Mucosa of rectum (tissue), 2 donors: ENCODE data around the gene SUSD6.

Experiments
- H3K27ac ChIP-seq, 2 donors: one replicate each; pipeline ENCODE4 v1.7.0; 2013; ENCODE audit warnings: inconsistent platforms in 2 of 2, low read depth in 2 of 2, low read length in 2 of 2
- H3K27me3 ChIP-seq, 2 donors: one replicate each; pipeline ENCODE4 v1.7.0; 2013; ENCODE audit warnings: low read length in 2 of 2; ENCODE audit not compliant: control insufficient read depth in 2 of 2, insufficient read depth in 2 of 2
- H3K36me3 ChIP-seq, 2 donors: one replicate each; pipeline ENCODE4 v1.7.0; 2013; ENCODE audit warnings: low read length in 2 of 2; ENCODE audit not compliant: control insufficient read depth in 2 of 2, insufficient read depth in 2 of 2
- H3K4me1 ChIP-seq, 2 donors: one replicate each; pipeline ENCODE4 v1.7.0; 2013; ENCODE audit warnings: low read length in 2 of 2, mild to moderate bottlenecking in 1 of 2; ENCODE audit not compliant: control insufficient read depth in 2 of 2, insufficient read depth in 2 of 2
- H3K4me3 ChIP-seq, 2 donors: one replicate each; pipeline ENCODE4 v1.7.0; 2013; ENCODE audit warnings: low read length in 2 of 2
- H3K9ac ChIP-seq, 2 donors: one replicate each; pipeline ENCODE4 v1.7.0; 2013; ENCODE audit warnings: low read length in 2 of 2, low read depth in 1 of 2, mild to moderate bottlenecking in 1 of 2
- H3K9me3 ChIP-seq, 2 donors: one replicate each; pipeline ENCODE4 v1.7.0; 2013; ENCODE audit warnings: low read length in 2 of 2; ENCODE audit not compliant: control insufficient read depth in 2 of 2
- donor health status: healthy.
- donor health status: Normal muscosa, but diverticular disease.

Gene SUSD6

DNA sequence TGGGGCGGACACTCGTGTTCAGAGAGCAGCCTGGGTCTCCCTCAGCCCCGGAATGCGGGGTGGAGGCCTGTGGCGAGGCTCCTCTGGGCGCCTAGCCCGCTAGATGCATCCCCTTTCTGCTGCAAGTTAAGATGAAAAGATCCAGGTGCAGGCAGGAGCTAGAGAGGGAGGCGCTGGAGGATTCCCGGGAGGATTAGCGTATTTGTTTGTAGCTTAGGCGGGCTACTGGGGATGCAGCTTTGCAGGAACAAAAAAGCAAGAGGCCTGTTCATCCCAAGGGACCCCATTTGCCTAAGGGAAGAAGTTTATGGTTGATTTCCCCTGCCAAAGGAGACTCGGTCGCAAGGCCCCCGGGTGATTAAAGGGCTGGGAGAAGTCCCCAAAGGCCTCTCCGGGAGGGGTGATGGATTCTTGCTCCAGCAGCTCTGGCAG, 37.5 kb upstream of the SUSD6 start:
- no peak overlapping the region for H3K27ac ChIP-seq

DNA sequence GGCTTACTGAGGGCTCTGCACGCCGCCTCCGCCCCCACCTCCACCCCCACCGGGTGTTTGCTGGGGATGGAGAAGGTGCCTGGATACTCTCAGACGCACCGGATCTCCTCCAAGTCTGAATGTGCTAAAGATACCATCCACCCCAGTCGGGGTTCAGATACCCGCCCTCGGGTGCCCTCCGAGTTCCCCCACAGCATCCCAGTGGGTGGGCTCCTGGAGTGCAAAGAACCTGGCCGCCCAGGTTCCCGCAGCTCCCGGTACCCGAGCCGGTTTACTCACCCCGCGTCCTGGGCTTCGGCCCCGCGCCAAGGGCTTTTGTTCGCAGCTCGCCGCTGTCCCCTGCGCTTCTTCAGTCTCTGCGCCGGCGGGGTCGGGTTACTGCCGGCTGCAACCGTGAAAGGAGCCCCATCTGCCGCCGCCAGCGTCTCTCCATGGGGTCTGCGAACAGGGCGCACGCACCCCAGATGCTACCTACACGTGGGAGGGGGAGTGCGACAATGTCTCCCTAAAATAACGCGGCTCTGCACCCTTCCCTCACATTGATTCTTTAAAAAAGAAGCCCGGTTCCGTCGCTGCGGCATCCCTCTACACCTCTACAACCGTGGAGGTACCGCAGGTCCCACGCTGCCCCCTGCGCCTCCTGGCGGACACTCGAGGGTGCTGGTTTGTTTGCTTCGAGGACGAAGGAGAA, 37.0 kb upstream of the SUSD6 start, which contains the start of gene CCDC177:
CCDC177 (minus strand) TSS at position 609 of the 691 bp plus-strand sequence. CDS start 1,249 bp downstream, outside the sequence.
- no peak within 1 kb of the TSS for H3K27ac ChIP-seq
- peaks cover 36 to 41% of the 10 kb centered on the region in 2 donors for H3K27me3 ChIP-seq
- H3K4me1 ChIP-seq = peaks cover 0 to 17% of the 10 kb centered on the region in 2 donors
- H3K4me3 ChIP-seq = peak within 1 kb of the TSS in 1 of 2 donors; percentile 44
- no peaks in the 10 kb centered on the region for H3K36me3 ChIP-seq
- no peaks in the 10 kb centered on the region for H3K9me3 ChIP-seq
- H3K9ac ChIP-seq = no peak within 1 kb of the TSS

More for the DNA sequence above, 37.5 kb upstream of the SUSD6 start:
- Histone ChIP-seq H3K4me3 (peak overlapping the region in 1 of 2 donors; percentile 13), H3K36me3 (no peaks in the 10 kb centered on the region), H3K9me3 (no peaks in the 10 kb centered on the region), H3K9ac (no peak overlapping the region), H3K27me3 (peaks cover 36 to 45% of the 10 kb centered on the region in 2 donors), H3K4me1 (peaks cover 0 to 17% of the 10 kb centered on the region in 2 donors)

DNA sequence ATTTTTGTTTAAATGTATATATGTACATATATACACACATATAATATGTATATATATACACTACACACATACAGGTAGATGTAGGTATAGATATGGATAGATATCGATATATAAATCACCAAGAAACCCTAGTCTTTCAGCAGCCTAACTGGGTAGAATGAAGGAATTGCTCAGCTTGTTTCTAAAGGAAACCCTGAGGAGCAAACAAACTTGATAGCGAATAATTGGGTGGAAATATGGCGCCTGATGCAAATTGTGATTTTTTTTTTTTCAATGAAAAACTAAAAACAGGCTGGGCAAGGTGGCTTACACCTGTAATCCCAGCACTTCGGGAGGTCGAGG, 36.5 kb upstream of the SUSD6 start:
- H3K4me3 ChIP-seq = no peak overlapping the region
- no peak overlapping the region for H3K27ac ChIP-seq
- H3K9me3 ChIP-seq = no peaks in the 10 kb centered on the region
- H3K9ac ChIP-seq = no peak overlapping the region
- peaks cover 34 to 40% of the 10 kb centered on the region in 2 donors for H3K27me3 ChIP-seq
- peaks cover 0 to 17% of the 10 kb centered on the region in 2 donors for H3K4me1 ChIP-seq
- H3K36me3 ChIP-seq = no peaks in the 10 kb centered on the region

DNA sequence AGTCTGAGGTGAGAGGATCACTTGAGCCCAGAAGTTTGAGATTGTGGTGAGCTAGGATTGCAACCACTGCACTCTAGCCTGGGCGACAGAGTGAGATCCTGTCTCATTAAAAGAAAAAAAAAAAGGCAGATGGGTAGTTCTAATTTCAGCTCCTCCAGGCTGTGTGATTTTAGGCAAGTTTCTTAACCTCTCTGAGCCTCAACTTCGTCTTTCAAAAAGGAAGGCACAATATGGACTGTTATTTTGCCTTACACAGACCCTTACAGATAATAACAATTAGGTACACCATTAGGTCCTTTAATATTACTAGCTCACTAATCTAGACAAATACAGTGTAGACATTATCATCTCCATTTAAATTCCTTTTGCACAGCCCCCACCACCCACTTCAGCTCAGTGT, 31.9 kb upstream of the SUSD6 start:
- peaks cover 0 to 1% of the 10 kb centered on the region in 2 donors for H3K4me1 ChIP-seq
- H3K9ac ChIP-seq = no peak overlapping the region
- H3K9me3 ChIP-seq = no peaks in the 10 kb centered on the region
- H3K27ac ChIP-seq = no peak overlapping the region
- peaks cover 2 to 12% of the 10 kb centered on the region in 2 donors for H3K27me3 ChIP-seq
- H3K36me3 ChIP-seq = no peaks in the 10 kb centered on the region
- no peak overlapping the region for H3K4me3 ChIP-seq

DNA sequence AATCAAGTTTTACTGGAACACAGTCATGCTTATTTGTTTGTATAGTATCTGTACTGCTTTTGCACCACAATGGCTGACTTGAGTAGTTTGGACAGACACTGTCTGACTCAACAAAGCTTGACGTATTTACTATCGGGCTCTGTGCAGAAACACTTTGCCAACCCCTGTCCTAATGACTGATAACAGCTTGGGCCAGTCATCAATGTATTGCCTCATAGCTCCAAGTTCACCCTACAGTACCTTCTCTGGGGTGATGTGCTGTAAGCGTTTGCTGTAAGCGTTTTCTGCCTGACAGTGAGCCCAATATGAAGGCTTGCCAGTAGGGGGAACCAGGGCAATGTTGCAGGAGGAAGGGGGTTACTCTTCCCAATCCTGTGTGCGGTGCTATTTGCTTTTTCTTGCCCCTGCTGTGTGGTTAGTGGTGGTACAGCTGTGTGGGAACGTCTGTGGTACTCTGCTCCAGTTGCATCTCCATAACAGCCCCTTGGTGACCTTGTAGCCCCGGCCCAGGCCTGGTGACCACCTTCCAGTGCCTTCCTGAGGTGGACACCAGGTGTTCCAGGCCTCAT, 31.3 kb upstream of the SUSD6 start:
- Histone ChIP-seq H3K27me3 (peaks cover 0 to 11% of the 10 kb centered on the region in 2 donors), H3K9me3 (no peaks in the 10 kb centered on the region), H3K27ac (no peak overlapping the region), H3K4me1 (no peaks in the 10 kb centered on the region), H3K4me3 (no peak overlapping the region), H3K9ac (no peak overlapping the region), H3K36me3 (no peaks in the 10 kb centered on the region)

DNA sequence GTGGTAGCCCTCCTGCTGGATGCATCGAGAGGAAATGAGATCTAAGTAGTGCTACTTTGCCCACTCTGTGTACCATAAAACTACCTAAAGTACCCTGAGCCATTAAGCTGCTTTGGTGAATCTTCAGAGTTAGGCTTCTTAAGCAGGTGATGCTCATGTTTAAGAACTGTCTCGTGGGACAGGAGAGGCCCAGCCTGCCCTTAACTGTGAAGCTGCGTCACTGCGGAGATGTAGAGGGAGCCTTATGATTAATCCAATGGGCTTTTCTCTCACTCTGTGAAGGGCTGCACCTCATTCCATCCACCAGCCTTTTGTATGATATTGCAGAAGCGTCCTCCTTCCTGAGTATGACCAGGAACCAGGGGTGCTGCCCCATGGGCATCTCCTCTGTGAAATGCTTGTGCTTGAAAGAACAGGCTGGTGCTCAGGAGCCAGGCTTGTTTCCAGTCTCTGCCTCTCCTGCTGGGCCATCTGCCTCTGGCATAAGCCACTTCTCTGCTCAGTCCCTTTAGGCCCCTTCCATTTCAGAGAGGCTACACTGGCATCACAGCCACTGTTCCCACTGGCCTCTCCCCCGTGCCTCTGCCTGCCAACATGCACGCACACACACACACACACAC, 30.0 kb upstream of the SUSD6 start:
- Histone ChIP-seq H3K27me3 (peaks cover 0 to 7% of the 10 kb centered on the region in 2 donors), H3K4me3 (no peak overlapping the region), H3K9me3 (no peaks in the 10 kb centered on the region), H3K4me1 (no peaks in the 10 kb centered on the region), H3K27ac (no peak overlapping the region), H3K9ac (no peak overlapping the region), H3K36me3 (no peaks in the 10 kb centered on the region)

DNA sequence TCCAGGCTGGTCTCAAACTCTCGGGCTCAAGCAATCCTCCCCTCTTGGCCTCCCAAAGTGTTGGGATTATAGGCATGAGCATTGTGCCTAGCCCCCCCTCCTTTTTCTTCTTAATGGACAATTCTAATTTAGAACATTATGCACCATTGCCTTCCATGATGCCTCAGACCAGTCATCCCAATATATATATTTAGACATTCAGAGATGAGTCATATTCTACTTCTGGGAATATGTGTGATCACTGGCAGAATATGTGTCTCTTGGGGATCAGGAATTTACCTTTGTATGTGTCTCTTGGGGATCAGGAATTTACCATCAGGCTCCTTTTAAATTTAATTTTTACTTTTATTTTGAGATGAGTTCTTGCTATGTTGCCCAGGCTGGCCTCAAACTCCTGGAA, 29.2 kb upstream of the SUSD6 start:
- H3K36me3 ChIP-seq = no peaks in the 10 kb centered on the region
- H3K4me3 ChIP-seq = no peak overlapping the region
- no peaks in the 10 kb centered on the region for H3K9me3 ChIP-seq
- H3K27ac ChIP-seq = no peak overlapping the region
- no peaks in the 10 kb centered on the region for H3K27me3 ChIP-seq
- H3K9ac ChIP-seq = no peak overlapping the region
- peaks cover 3 to 7% of the 10 kb centered on the region in 2 donors for H3K4me1 ChIP-seq

DNA sequence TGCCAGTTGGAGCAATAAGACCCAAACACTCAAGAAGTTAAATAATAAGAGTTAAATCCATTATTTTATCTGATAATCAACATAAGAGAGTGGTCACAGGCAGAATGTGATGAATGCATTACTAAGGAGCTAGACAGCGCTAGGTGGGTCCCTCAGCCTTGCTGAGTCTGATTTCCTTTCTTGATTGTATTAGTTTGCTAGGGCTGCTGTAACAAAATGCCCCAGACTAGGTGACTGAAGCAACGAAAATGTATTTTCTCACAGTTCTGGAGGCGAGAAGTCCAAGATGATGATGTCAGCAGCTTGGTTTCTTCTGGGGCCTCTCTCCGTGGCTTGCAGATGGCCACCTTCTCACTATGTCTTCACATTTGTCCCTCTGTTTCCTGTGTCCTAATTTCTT, 28.6 kb upstream of the SUSD6 start:
- Histone ChIP-seq H3K4me3 (no peak overlapping the region), H3K27ac (no peak overlapping the region), H3K27me3 (no peaks in the 10 kb centered on the region), H3K36me3 (no peaks in the 10 kb centered on the region), H3K4me1 (peaks cover 3 to 13% of the 10 kb centered on the region in 2 donors), H3K9ac (no peak overlapping the region), H3K9me3 (no peaks in the 10 kb centered on the region)

DNA sequence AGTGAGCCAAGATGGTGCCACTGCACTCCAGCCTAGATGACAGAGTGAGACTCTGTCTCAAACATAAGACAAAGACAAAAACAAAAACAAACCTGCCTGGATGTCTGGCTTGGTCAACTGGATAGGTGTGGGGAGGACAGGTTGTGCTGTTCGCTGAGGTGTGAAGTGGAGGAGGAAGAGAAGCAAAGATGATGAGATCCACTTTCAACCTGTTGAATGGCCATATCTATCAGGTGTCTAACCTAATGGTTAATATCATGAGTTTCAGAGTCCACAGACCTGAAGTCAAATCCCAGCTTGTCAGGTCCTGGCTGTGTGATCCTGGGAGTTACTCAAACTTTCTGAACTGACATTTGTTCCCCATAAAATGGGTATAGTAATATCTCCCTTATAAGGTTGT, 27.0 kb upstream of the SUSD6 start:
- Histone ChIP-seq H3K27ac (no peak overlapping the region), H3K4me3 (no peak overlapping the region), H3K9ac (no peak overlapping the region), H3K9me3 (no peaks in the 10 kb centered on the region), H3K36me3 (no peaks in the 10 kb centered on the region), H3K4me1 (peaks cover 3 to 14% of the 10 kb centered on the region in 2 donors), H3K27me3 (no peaks in the 10 kb centered on the region)

DNA sequence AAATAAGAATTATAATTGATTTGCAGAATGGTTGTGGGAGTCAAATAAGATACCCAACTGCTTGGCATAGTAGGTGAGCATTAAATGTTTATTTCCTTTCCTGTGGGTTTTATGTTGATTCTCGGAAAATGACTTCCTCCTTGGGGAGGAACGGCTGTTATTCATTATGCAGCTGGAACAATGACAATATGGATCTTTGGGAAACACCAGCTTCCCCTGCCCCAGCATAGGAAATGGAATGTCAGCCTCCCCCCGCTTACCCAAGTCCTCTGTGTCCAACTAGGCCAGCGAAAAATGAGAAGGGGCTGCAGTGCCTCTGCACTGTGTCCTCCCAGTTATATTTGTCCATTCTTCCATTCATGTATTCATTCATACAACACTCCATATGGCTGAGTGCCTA, 25.0 kb upstream of the SUSD6 start:
- peaks cover 3 to 14% of the 10 kb centered on the region in 2 donors for H3K4me1 ChIP-seq
- no peaks in the 10 kb centered on the region for H3K9me3 ChIP-seq
- H3K27me3 ChIP-seq = no peaks in the 10 kb centered on the region
- H3K36me3 ChIP-seq = no peaks in the 10 kb centered on the region
- H3K9ac ChIP-seq = no peak overlapping the region
- H3K4me3 ChIP-seq = no peak overlapping the region
- peak overlapping the region in 1 of 2 donors; percentile 70 for H3K27ac ChIP-seq
